ENCODE results near the gene NOP56. TPM values are rescaled to one million over a fixed set of nuclear protein-coding genes. Genes with fewer than 3 reads are reported as not detected.

The NOP56 gene
- total and polyA plus RNA-seq, 2 of the 4 experiments (the other 2 are of a cell fraction): 189 to 231 TPM

GRCh38 chr20:2631228-2631627 lies 21.2 kb upstream of the NOP56 start:
- BruUV-seq (replicated peaks): no TSS peak
- intact Hi-C loops (cut with micrococcal nuclease): no loop called here
- Histone ChIP-seq H4K91ac (ENCODE audit: insufficient read depth, low read depth, low read length) (no peak overlapping the region), H2AK9ac (replicated peaks; ENCODE audit: low read depth, low read length, poor library complexity) (no peak overlapping the region), H3K56ac (ENCODE audit: extremely low read depth, insufficient read depth, low read length) (no peak overlapping the region), H4K20me1 (ENCODE audit: insufficient read depth, low read length) (no peaks in the 10 kb centered on the region), H2AK5ac (ENCODE audit: low read depth, low read length) (no peak overlapping the region), H3K27ac (ENCODE audit: insufficient read depth, low read length) (no peak overlapping the region), H3K18ac (ENCODE audit: low read depth, low read length) (no peak overlapping the region), H3K4me3 (ENCODE audit: insufficient read depth, low read depth, low read length) (no peak overlapping the region), H2BK20ac (ENCODE audit: low read depth, low read length) (no peak overlapping the region), H3K4me2 (ENCODE audit: low read depth, low read length) (no peak overlapping the region), H2BK15ac (ENCODE audit: low read depth, low read length) (no peak overlapping the region), H3K23ac (ENCODE audit: low read depth, low read length) (no peak overlapping the region), H4K8ac (ENCODE audit: low read depth in 2 of 2, low read length in 2 of 2) (no peak overlapping the region), H2BK120ac (ENCODE audit: low read depth, low read length) (no peak overlapping the region), H3K36me3 (ENCODE audit: control insufficient read depth, insufficient read depth, low read length) (no peaks in the 10 kb centered on the region), H3K9me3 (ENCODE audit: control insufficient read depth, insufficient read depth, low read length) (peaks cover 6% of the 10 kb centered on the region), H3K79me1 (ENCODE audit: low read depth in 1 of 2, low read length in 2 of 2) (no peaks in the 10 kb centered on the region), H3K4me1 (ENCODE audit: control insufficient read depth, insufficient read depth, low read length) (no peaks in the 10 kb centered on the region), H3K4ac (ENCODE audit: low read depth, low read length) (no peak overlapping the region), H2BK5ac (ENCODE audit: low read depth, low read length, poor library complexity, severe bottlenecking) (no peak overlapping the region), H4K5ac (ENCODE audit: low read depth, low read length) (no peak overlapping the region), H3K9me1 (ENCODE audit: insufficient read depth, low read length) (no peaks in the 10 kb centered on the region), H2AFZ (replicated peaks; ENCODE audit: low read length, poor library complexity) (no peak overlapping the region), H3K9ac (ENCODE audit: low read depth, low read length) (no peak overlapping the region), H3K27me3 (ENCODE audit: control insufficient read depth, insufficient read depth, low read length) (peaks cover 17% of the 10 kb centered on the region), H3K14ac (replicated peaks; ENCODE audit: low read depth, low read length) (no peak overlapping the region)
- in situ Hi-C loops (cut with MboI; ENCODE audit: low sequenced_read_pairs): no loop called here
- ChIA-PET POLR2A (ENCODE audit: unreplicated experiment) (no interaction called here), CTCF (interaction anchor here (0.5 kb wide), 1 partner anchor 34 kb away, joined by 3 read pairs; no protein-coding TSS in a partner anchor)
- TF ChIP-seq CHD1 (IDR thresholded peaks at IDR 0.05; ENCODE audit: low read depth, low read length): no peak
- no peak for TF ChIP-seq MAZ (IDR thresholded peaks at IDR 0.05; ENCODE audit: borderline replicate concordance, low read depth, low read length)
- TF ChIP-seq, protein P1, sequence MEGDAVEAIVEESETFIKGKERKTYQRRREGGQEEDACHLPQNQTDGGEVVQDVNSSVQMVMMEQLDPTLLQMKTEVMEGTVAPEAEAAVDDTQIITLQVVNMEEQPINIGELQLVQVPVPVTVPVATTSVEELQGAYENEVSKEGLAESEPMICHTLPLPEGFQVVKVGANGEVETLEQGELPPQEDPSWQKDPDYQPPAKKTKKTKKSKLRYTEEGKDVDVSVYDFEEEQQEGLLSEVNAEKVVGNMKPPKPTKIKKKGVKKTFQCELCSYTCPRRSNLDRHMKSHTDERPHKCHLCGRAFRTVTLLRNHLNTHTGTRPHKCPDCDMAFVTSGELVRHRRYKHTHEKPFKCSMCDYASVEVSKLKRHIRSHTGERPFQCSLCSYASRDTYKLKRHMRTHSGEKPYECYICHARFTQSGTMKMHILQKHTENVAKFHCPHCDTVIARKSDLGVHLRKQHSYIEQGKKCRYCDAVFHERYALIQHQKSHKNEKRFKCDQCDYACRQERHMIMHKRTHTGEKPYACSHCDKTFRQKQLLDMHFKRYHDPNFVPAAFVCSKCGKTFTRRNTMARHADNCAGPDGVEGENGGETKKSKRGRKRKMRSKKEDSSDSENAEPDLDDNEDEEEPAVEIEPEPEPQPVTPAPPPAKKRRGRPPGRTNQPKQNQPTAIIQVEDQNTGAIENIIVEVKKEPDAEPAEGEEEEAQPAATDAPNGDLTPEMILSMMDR (conservative IDR thresholded peaks at IDR 0.05; ENCODE audit: low read depth, low read length): no peak
- no peak for TF ChIP-seq FOS (IDR thresholded peaks at IDR 0.05; ENCODE audit: low read depth, low read length)
- TF ChIP-seq SMC3 (IDR thresholded peaks at IDR 0.05; ENCODE audit: low read depth, low read length): no peak
- no peak for TF ChIP-seq BHLHE40 (IDR thresholded peaks at IDR 0.05; ENCODE audit: low read depth, low read length)
- no peak for TF ChIP-seq RCOR1 (IDR thresholded peaks at IDR 0.05; ENCODE audit: insufficient replicate concordance, low read length)
- TF ChIP-seq MXI1 (IDR thresholded peaks at IDR 0.05; ENCODE audit: borderline replicate concordance, low read depth, low read length): no peak
- no peak for TF ChIP-seq RAD21 (IDR thresholded peaks at IDR 0.05; ENCODE audit: low read length)
- no peak for TF ChIP-seq CEBPB (IDR thresholded peaks at IDR 0.05; ENCODE audit: low read depth, low read length)
- TF ChIP-seq, protein P2, sequence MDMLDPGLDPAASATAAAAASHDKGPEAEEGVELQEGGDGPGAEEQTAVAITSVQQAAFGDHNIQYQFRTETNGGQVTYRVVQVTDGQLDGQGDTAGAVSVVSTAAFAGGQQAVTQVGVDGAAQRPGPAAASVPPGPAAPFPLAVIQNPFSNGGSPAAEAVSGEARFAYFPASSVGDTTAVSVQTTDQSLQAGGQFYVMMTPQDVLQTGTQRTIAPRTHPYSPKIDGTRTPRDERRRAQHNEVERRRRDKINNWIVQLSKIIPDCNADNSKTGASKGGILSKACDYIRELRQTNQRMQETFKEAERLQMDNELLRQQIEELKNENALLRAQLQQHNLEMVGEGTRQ (IDR thresholded peaks at IDR 0.05; ENCODE audit: low read depth, low read length): no peak
- DNase-seq (no peak), ATAC-seq (ENCODE audit: low read depth) (no peak)
- WGBS, 2 experiments (ENCODE audit: extremely low coverage in 2 of 2, insufficient read length in 1 of 2): no CpG with 5 or more reads among the region's 1 CpG
- dilution Hi-C loops (cut with HindIII; ENCODE audit: low sequenced_read_pairs, unreplicated experiment): no loop called here
